ENCODE data around the gene USPL1.

The USPL1 gene

GRCh38 chr13:30659980-30660379 is 42.3 kb downstream of the USPL1 start:
- no peak for DNase-seq (ENCODE audit: low read depth)

GRCh38 chr13:30660796-30661195 is 43.1 kb downstream of the USPL1 start:
- no peak for DNase-seq (ENCODE audit: low read depth)

GRCh38 chr13:30664689-30665275 is 47.1 kb downstream of the USPL1 start:
- DNase-seq (ENCODE audit: low read depth): no peak

- DNase-seq (ENCODE audit: low read depth): no peak
These were observed 47.9 kb downstream of the USPL1 start for GRCh38 chr13:30665638-30666037.

- DNase-seq (ENCODE audit: low read depth): no peak
These were observed 48.4 kb downstream of the USPL1 start for GRCh38 chr13:30666113-30666512.

- DNase-seq (ENCODE audit: low read depth): no peak
These were observed 49.3 kb downstream of the USPL1 start for GRCh38 chr13:30667014-30667413.

GRCh38 chr13:30668312-30668711 is 50.6 kb downstream of the USPL1 start:
- no peak for DNase-seq (ENCODE audit: low read depth)

- no peak for DNase-seq (ENCODE audit: low read depth)
These were observed 53.6 kb downstream of the USPL1 start for GRCh38 chr13:30671271-30671815.

- peak; percentile 83 for DNase-seq (ENCODE audit: low read depth)
These were observed 56.2 kb downstream of the USPL1 start for GRCh38 chr13:30673669-30674521.

- DNase-seq (ENCODE audit: low read depth): no peak
These were observed 58.0 kb downstream of the USPL1 start for GRCh38 chr13:30675717-30676116.

- DNase-seq (ENCODE audit: low read depth): no peak
These were observed 59.0 kb downstream of the USPL1 start for GRCh38 chr13:30676672-30677071.

GRCh38 chr13:30679483-30680330 is 62.0 kb downstream of the USPL1 start:
- peak; percentile 16 for DNase-seq (ENCODE audit: low read depth)

GRCh38 chr13:30681843-30682242 is 64.1 kb downstream of the USPL1 start:
- DNase-seq (ENCODE audit: low read depth): peak; percentile 74

GRCh38 chr13:30685320-30685859 is 67.7 kb downstream of the USPL1 start:
- DNase-seq (ENCODE audit: low read depth): no peak

GRCh38 chr13:30685987-30686386 is 68.3 kb downstream of the USPL1 start:
- no peak for DNase-seq (ENCODE audit: low read depth)

GRCh38 chr13:30687601-30688000 is 69.9 kb downstream of the USPL1 start:
- DNase-seq (ENCODE audit: low read depth): no peak

- DNase-seq (ENCODE audit: low read depth): no peak
These were observed 72.0 kb downstream of the USPL1 start for GRCh38 chr13:30689752-30690151.

- peak; percentile 97 for DNase-seq (ENCODE audit: low read depth)
These were observed 72.8 kb downstream of the USPL1 start for GRCh38 chr13:30690282-30691188.

- DNase-seq (ENCODE audit: low read depth): no peak
These were observed 74.4 kb downstream of the USPL1 start for GRCh38 chr13:30692113-30692512.

- no peak for DNase-seq (ENCODE audit: low read depth)
These were observed 78.8 kb downstream of the USPL1 start for GRCh38 chr13:30696278-30697176.

Data from fibroblast of gingiva (primary cell).